HepG2 (cell line): Measurements from ENCODE around the gene PRKAG1. TPM values are rescaled to one million over a fixed set of nuclear protein-coding genes. Genes with fewer than 3 reads are reported as not detected.
A peak's percentile ranks its signal among the peaks of the same experiment; 100 is the strongest.

ENCODE experiments used
- BHLHE40 ChIP-seq: IDR thresholded peaks from 2 replicates; pipeline ENCODE4 v1.6.1; 2011; ENCODE audit warnings: low read length, improper control_type of control experiment
- CCAR2 ChIP-seq: fragments of 200-400 bp; formaldehyde crosslinking; optimal IDR thresholded peaks from 2 replicates; pipeline ENCODE3; 2018; ENCODE audit warnings: low read depth, mild to moderate bottlenecking, low read length, moderate library complexity
- KIAA2018 ChIP-seq: sonication (generic); formaldehyde crosslinking; IDR thresholded peaks from 2 replicates; pipeline ENCODE4 v1.5.0; 2020; ENCODE audit warnings: mild to moderate bottlenecking, missing genetic modification reagents, borderline replicate concordance
- MNT ChIP-seq: fragments of 450-650 bp; IDR thresholded peaks from 2 replicates; pipeline ENCODE4 v1.6.1; 2016
- SP140L ChIP-seq: sonication (generic); formaldehyde crosslinking; IDR thresholded peaks from 2 replicates; pipeline ENCODE4 v1.4.0; 2020; ENCODE audit warnings: missing genetic modification reagents, borderline replicate concordance
- ZNF180 ChIP-seq: sonication (generic); formaldehyde crosslinking; IDR thresholded peaks from 2 replicates; pipeline ENCODE4 v1.4.0; 2020; ENCODE audit warnings: low read depth, missing genetic modification reagents, borderline replicate concordance
- polyA plus RNA-seq, 8 experiments: library from polyadenylated mRNA; depleted of rRNA in 3 of 8; stranded (reverse) in 7 of 8; unstranded in 1 of 8; fragments of >200 nt; fragmentation: Illumina TruSeq in 4 of 8; extraction: Trizol in 4 of 8; gene quantifications; 2 replicates each; pipeline versions ENCODE4 v1.2.1 to v1.2.3, GENCODE V29; 2011 to 2016; ENCODE audit warnings: low read depth in 4 of 8, missing spikeins in 1 of 8, mixed read lengths in 1 of 8; ENCODE audit not compliant: insufficient read depth in 1 of 8
- total RNA-seq, 5 experiments: library from RNA; depleted of rRNA; stranded (reverse); fragments of >200 nt; fragmentation: Illumina TruSeq; extraction: Trizol; gene quantifications; 2 replicates each; pipeline ENCODE4 v1.2.3, GENCODE V29; 2016; ENCODE audit warnings: low read depth in 1 of 5
- TF ChIP-seq, protein P1 (sequence below): sonication (generic); formaldehyde crosslinking; IDR thresholded peaks from 2 replicates; pipeline ENCODE4 v1.5.1; 2020; ENCODE audit warnings: missing genetic modification reagents, mild to moderate bottlenecking, borderline replicate concordance
- TF ChIP-seq, protein P2 (sequence below): sonication (generic); formaldehyde crosslinking; IDR thresholded peaks from 2 replicates; pipeline ENCODE4 v1.5.0; 2020; ENCODE audit warnings: mild to moderate bottlenecking, missing genetic modification reagents

Gene PRKAG1
- total and polyA plus RNA-seq, 2 of the 13 experiments (the other 11 are each of a cell fraction or from before 2014, with no cell fraction given), result 26.1 to 32.8 TPM

DNA sequence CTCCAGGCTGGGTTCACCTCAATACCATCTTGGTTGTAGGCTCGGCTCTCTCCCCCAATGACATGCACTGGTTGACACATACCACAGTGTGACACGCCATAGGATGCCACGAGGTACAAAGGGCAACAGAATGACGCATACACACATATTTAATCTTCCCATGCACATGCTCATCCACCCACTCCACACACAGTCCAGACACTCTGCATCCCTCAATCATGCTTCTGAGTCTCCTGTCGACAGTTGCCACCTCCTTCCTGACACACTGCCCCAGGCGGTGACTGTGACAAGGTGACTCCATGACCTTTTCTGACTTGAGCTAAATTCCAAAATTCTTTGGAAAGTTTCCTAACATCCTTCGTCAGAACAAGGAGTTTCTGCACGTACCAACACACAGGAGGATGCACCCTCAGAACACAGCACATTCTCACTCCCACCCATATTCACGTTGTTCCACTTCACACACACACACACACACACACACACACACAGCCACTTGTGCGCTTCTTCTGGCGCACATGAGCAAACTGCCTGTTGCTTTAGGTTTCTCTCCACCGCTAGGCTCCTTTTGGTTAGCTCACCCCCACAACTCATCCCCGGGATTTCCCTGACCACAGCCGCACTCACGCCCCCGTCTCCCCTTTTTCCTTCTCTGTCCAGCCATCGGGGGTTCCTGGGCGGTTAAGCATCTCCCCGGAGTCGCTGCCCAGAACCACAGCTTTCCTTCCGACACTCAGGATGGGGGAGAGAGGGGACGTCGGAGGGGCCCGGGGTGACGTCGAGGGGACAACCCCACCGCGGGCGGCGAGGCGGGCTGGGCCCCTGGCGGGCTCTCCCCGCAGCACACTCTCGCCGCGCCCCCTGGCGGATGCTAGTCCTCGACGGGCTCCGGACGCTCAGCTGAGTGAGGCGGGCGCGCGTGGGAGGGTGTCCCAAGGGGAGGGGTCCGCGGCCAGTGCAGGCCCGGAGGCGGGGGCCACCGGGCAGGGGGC, 41.0 kb downstream of the PRKAG1 start (continued):
- TF ChIP-seq BHLHE40 (peak; percentile 54), KIAA2018 (CRISPR knock-in tag) (no peak), ZNF180 (CRISPR knock-in tag) (no peak), MNT (peak; percentile 48; the same call in 1 of the 2 replicates), SP140L (CRISPR knock-in tag) (no peak), CCAR2 (no peak)
- TF ChIP-seq, protein P1, sequence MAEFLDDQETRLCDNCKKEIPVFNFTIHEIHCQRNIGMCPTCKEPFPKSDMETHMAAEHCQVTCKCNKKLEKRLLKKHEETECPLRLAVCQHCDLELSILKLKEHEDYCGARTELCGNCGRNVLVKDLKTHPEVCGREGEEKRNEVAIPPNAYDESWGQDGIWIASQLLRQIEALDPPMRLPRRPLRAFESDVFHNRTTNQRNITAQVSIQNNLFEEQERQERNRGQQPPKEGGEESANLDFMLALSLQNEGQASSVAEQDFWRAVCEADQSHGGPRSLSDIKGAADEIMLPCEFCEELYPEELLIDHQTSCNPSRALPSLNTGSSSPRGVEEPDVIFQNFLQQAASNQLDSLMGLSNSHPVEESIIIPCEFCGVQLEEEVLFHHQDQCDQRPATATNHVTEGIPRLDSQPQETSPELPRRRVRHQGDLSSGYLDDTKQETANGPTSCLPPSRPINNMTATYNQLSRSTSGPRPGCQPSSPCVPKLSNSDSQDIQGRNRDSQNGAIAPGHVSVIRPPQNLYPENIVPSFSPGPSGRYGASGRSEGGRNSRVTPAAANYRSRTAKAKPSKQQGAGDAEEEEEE (CRISPR knock-in tag), result no peak
- TF ChIP-seq, protein P2, sequence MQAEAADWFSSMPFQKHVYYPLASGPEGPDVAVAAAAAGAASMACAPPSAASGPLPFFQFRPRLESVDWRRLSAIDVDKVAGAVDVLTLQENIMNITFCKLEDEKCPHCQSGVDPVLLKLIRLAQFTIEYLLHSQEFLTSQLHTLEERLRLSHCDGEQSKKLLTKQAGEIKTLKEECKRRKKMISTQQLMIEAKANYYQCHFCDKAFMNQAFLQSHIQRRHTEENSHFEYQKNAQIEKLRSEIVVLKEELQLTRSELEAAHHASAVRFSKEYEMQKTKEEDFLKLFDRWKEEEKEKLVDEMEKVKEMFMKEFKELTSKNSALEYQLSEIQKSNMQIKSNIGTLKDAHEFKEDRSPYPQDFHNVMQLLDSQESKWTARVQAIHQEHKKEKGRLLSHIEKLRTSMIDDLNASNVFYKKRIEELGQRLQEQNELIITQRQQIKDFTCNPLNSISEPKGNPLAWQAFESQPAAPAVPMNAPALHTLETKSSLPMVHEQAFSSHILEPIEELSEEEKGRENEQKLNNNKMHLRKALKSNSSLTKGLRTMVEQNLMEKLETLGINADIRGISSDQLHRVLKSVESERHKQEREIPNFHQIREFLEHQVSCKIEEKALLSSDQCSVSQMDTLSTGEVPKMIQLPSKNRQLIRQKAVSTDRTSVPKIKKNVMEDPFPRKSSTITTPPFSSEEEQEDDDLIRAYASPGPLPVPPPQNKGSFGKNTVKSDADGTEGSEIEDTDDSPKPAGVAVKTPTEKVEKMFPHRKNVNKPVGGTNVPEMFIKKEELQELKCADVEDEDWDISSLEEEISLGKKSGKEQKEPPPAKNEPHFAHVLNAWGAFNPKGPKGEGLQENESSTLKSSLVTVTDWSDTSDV (CRISPR knock-in tag), result no peak
